Measurements from ENCODE around the gene PSAP.

DNA sequence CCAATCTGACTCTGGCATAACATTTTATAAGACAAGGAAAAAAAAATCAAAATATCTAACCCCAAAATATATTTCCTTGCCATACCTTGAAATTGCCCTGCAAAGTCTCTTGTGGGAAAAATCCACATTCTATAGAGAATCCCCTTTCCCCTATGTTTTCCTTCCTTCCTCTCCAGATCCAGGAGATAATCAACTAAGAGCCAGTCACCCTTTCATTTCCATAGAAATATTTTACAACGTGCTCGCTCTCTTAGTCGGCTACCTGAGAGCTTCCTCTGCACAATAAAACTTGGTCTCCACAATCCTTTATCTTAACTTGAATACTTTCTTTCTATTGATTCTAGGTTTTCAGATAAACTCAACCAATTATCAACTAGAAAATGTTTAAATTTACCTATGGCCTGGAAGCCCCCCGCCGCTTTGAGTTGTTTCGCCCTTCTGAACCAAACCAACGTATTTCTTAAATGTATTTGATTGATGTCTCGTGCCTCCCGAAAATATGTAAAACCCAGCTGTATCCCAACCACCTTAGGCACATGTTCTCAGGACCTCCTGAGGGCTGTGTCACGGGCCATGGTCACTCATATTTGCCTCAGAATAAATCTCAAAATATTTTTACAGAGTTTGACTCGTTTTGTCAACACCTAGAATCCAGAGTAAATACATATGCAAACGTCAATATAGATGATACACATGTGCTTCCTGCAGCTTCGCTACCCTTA, 869 bp downstream of the PSAP start:
- TF ChIP-seq, protein P1, sequence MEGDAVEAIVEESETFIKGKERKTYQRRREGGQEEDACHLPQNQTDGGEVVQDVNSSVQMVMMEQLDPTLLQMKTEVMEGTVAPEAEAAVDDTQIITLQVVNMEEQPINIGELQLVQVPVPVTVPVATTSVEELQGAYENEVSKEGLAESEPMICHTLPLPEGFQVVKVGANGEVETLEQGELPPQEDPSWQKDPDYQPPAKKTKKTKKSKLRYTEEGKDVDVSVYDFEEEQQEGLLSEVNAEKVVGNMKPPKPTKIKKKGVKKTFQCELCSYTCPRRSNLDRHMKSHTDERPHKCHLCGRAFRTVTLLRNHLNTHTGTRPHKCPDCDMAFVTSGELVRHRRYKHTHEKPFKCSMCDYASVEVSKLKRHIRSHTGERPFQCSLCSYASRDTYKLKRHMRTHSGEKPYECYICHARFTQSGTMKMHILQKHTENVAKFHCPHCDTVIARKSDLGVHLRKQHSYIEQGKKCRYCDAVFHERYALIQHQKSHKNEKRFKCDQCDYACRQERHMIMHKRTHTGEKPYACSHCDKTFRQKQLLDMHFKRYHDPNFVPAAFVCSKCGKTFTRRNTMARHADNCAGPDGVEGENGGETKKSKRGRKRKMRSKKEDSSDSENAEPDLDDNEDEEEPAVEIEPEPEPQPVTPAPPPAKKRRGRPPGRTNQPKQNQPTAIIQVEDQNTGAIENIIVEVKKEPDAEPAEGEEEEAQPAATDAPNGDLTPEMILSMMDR (conservative IDR thresholded peaks at IDR 0.05; ENCODE audit: low read depth, low read length): no peak
- no peak for TF ChIP-seq EZH2 (IDR thresholded peaks at IDR 0.05; ENCODE audit: borderline replicate concordance, low read depth, low read length, poor library complexity, severe bottlenecking)
